HEK293 (cell line): ENCODE measurements around the gene GPR135.

Source experiments
- GFI1B ChIP-seq: fragments of 450-650 bp; formaldehyde crosslinking; IDR thresholded peaks from 2 replicates; pipeline ENCODE4 v1.5.1; 2016; ENCODE audit warnings: missing biosample characterization, missing genetic modification characterization
- GLIS1 ChIP-seq: fragments of 450-650 bp; formaldehyde crosslinking; IDR thresholded peaks from 2 replicates; pipeline ENCODE4 v1.5.1; 2016; ENCODE audit warnings: missing biosample characterization, missing genetic modification characterization
- GLIS2 ChIP-seq: fragments of 450-650 bp; formaldehyde crosslinking; IDR thresholded peaks from 2 replicates; pipeline ENCODE4 v1.5.1; 2016; ENCODE audit warnings: missing biosample characterization, missing genetic modification characterization
- KLF10 ChIP-seq: fragments of 450-650 bp; IDR thresholded peaks from 2 replicates; pipeline ENCODE4 v1.5.1; 2018; ENCODE audit warnings: missing biosample characterization, mild to moderate bottlenecking, missing genetic modification characterization
- KLF8 ChIP-seq: fragments of 450-650 bp; formaldehyde crosslinking; IDR thresholded peaks from 2 replicates; pipeline ENCODE4 v1.5.1; 2016; ENCODE audit warnings: missing biosample characterization, missing genetic modification characterization
- SCRT2 ChIP-seq: fragments of 450-650 bp; formaldehyde crosslinking; IDR thresholded peaks from 2 replicates; pipeline ENCODE4 v1.5.1; 2016; ENCODE audit warnings: missing biosample characterization, missing genetic modification characterization
- SP2 ChIP-seq: fragments of 450-650 bp; formaldehyde crosslinking; IDR thresholded peaks from 2 replicates; pipeline ENCODE4 v1.5.1; 2016; ENCODE audit warnings: missing biosample characterization, missing genetic modification characterization
- SP7 ChIP-seq: fragments of 450-650 bp; formaldehyde crosslinking; IDR thresholded peaks from 2 replicates; pipeline ENCODE4 v1.5.1; 2016; ENCODE audit warnings: missing biosample characterization, missing genetic modification characterization
- YY1 ChIP-seq: fragments of 450-650 bp; formaldehyde crosslinking; IDR thresholded peaks from 2 replicates; pipeline ENCODE4 v1.5.1; 2018; ENCODE audit warnings: missing biosample characterization, missing genetic modification characterization
- YY2 ChIP-seq: fragments of 450-650 bp; formaldehyde crosslinking; IDR thresholded peaks from 2 replicates; pipeline ENCODE4 v1.5.1; 2016; ENCODE audit warnings: missing biosample characterization, missing genetic modification characterization
- ZBTB17 ChIP-seq: fragments of 450-650 bp; formaldehyde crosslinking; IDR thresholded peaks from 2 replicates; pipeline ENCODE4 v1.5.1; 2016; ENCODE audit warnings: missing biosample characterization, missing genetic modification characterization
- ZNF121 ChIP-seq: fragments of 450-650 bp; formaldehyde crosslinking; IDR thresholded peaks from 2 replicates; pipeline ENCODE4 v1.5.1; 2016; ENCODE audit warnings: missing biosample characterization, missing genetic modification characterization
- ZNF2 ChIP-seq: fragments of 450-650 bp; formaldehyde crosslinking; IDR thresholded peaks from 2 replicates; pipeline ENCODE4 v1.5.1; 2016; ENCODE audit warnings: missing biosample characterization, missing genetic modification characterization
- ZNF335 ChIP-seq: fragments of 450-650 bp; formaldehyde crosslinking; conservative IDR thresholded peaks from 2 replicates; pipeline ENCODE4 v1.5.1; 2016; ENCODE audit warnings: missing biosample characterization, missing genetic modification characterization
- ZNF391 ChIP-seq: fragments of 450-650 bp; formaldehyde crosslinking; IDR thresholded peaks from 2 replicates; pipeline ENCODE4 v1.5.1; 2016; ENCODE audit warnings: low read depth, missing biosample characterization, missing genetic modification characterization, borderline replicate concordance
- ZNF394 ChIP-seq: fragments of 450-650 bp; formaldehyde crosslinking; IDR thresholded peaks from 2 replicates; pipeline ENCODE4 v1.5.1; 2016; ENCODE audit warnings: missing biosample characterization, missing genetic modification characterization, mild to moderate bottlenecking, moderate library complexity, borderline replicate concordance
- ZNF629 ChIP-seq: fragments of 450-650 bp; formaldehyde crosslinking; IDR thresholded peaks from 2 replicates; pipeline ENCODE4 v1.5.1; 2017; ENCODE audit warnings: missing biosample characterization, missing genetic modification characterization
- ZNF707 ChIP-seq: fragments of 450-650 bp; formaldehyde crosslinking; IDR thresholded peaks from 2 replicates; pipeline ENCODE4 v1.5.1; 2016; ENCODE audit warnings: missing biosample characterization, missing genetic modification characterization
- ZNF785 ChIP-seq: fragments of 450-650 bp; formaldehyde crosslinking; IDR thresholded peaks from 2 replicates; pipeline ENCODE4 v1.5.1; 2016; ENCODE audit warnings: missing biosample characterization, missing genetic modification characterization
- TF ChIP-seq, protein P1 (sequence below): fragments of 450-650 bp; formaldehyde crosslinking; IDR thresholded peaks from 2 replicates; pipeline ENCODE4 v1.5.1; 2016; ENCODE audit warnings: missing biosample characterization, missing genetic modification characterization
- TF ChIP-seq, protein P2 (sequence below): fragments of 450-650 bp; formaldehyde crosslinking; IDR thresholded peaks from 2 replicates; pipeline ENCODE4 v1.5.1; 2016; ENCODE audit warnings: missing biosample characterization, missing genetic modification characterization
- TF ChIP-seq, protein P3 (sequence below): fragments of 450-650 bp; formaldehyde crosslinking; IDR thresholded peaks from 2 replicates; pipeline ENCODE4 v1.5.1; 2016; ENCODE audit warnings: missing biosample characterization, missing genetic modification characterization
- TF ChIP-seq, protein P4 (sequence below): sonication (generic); formaldehyde crosslinking; IDR thresholded peaks from 2 replicates; pipeline ENCODE4 v1.8.1; 2022; ENCODE audit warnings: mild to moderate bottlenecking, moderate library complexity, missing genetic modification reagents
- TF ChIP-seq, protein P5 (sequence below): fragments of 450-650 bp; formaldehyde crosslinking; conservative IDR thresholded peaks from 2 replicates; pipeline ENCODE4 v1.5.1; 2016; ENCODE audit warnings: low read depth, missing biosample characterization, missing genetic modification characterization

GPR135 gene

DNA sequence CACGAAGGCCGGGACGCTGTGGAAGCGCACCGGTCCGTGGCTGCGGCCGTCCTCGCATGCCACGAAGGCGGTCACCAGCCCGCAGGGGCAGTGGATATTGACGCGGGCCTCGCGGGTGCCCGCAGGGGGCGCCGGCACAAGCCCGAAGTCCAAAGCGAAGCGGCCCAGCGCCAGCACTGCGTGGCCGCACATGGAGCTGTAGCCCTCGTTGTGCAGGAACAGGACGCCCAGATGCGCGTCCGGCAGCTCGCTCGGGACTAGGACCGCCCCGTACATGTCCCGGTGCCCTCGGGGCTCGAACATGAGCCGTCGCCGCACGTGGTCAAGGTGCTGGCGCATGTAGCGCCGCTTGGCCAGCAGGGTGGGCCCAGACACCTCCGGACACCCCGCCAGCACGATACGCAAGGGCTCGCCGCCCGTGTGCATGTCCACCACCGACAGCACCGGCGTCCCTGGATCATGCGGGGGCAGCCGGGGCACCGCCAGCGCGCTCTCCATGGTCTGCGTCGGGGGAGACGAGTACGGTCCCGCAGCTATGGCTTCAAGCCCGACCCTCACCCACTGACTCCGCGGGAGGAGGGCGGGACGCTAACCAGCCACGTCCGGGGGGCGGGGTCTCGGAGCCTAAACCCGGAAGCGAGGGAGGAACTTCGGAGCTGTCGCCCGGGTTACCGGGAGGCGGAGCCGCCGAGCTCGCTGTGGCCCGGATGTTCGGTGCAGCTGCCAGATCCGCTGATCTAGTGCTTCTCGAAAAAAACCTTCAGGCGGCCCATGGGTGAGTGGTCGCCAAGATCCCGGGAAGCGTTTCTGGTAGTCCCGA, 18.8 kb upstream of the GPR135 start, which contains the start of the genes JKAMP and L3HYPDH (continued):
- TF ChIP-seq, protein P1, sequence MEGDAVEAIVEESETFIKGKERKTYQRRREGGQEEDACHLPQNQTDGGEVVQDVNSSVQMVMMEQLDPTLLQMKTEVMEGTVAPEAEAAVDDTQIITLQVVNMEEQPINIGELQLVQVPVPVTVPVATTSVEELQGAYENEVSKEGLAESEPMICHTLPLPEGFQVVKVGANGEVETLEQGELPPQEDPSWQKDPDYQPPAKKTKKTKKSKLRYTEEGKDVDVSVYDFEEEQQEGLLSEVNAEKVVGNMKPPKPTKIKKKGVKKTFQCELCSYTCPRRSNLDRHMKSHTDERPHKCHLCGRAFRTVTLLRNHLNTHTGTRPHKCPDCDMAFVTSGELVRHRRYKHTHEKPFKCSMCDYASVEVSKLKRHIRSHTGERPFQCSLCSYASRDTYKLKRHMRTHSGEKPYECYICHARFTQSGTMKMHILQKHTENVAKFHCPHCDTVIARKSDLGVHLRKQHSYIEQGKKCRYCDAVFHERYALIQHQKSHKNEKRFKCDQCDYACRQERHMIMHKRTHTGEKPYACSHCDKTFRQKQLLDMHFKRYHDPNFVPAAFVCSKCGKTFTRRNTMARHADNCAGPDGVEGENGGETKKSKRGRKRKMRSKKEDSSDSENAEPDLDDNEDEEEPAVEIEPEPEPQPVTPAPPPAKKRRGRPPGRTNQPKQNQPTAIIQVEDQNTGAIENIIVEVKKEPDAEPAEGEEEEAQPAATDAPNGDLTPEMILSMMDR (tag by site-specific recombination): peak; percentile 95
- TF ChIP-seq, protein P2, sequence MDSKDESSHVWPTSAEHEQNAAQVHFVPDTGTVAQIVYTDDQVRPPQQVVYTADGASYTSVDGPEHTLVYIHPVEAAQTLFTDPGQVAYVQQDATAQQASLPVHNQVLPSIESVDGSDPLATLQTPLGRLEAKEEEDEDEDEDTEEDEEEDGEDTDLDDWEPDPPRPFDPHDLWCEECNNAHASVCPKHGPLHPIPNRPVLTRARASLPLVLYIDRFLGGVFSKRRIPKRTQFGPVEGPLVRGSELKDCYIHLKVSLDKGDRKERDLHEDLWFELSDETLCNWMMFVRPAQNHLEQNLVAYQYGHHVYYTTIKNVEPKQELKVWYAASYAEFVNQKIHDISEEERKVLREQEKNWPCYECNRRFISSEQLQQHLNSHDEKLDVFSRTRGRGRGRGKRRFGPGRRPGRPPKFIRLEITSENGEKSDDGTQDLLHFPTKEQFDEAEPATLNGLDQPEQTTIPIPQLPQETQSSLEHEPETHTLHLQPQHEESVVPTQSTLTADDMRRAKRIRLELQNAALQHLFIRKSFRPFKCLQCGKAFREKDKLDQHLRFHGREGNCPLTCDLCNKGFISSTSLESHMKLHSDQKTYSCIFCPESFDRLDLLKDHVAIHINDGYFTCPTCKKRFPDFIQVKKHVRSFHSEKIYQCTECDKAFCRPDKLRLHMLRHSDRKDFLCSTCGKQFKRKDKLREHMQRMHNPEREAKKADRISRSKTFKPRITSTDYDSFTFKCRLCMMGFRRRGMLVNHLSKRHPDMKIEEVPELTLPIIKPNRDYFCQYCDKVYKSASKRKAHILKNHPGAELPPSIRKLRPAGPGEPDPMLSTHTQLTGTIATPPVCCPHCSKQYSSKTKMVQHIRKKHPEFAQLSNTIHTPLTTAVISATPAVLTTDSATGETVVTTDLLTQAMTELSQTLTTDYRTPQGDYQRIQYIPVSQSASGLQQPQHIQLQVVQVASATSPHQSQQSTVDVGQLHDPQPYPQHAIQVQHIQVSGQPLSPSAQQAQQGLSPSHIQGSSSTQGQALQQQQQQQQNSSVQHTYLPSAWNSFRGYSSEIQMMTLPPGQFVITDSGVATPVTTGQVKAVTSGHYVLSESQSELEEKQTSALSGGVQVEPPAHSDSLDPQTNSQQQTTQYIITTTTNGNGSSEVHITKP (tag by site-specific recombination): no peak
- TF ChIP-seq ZNF2 (peak; percentile 90), GLIS1 (tag by site-specific recombination) (0 out of 2 replicates have a peak, but pooled peaks have one; percentile 36), SP2 (tag by site-specific recombination) (peak; percentile 82), GLIS2 (tag by site-specific recombination) (peak; percentile 92), ZNF391 (tag by site-specific recombination) (no peak), SCRT2 (tag by site-specific recombination) (peak; percentile 64; the same call in 1 of the 2 replicates), KLF8 (peak; percentile 72; the same call in 1 of the 2 replicates), SP7 (tag by site-specific recombination) (peak; percentile 79), KLF10 (tag by site-specific recombination) (0 out of 2 replicates have a peak, but pooled peaks have one; percentile 8), ZBTB17 (peak; percentile 77), ZNF785 (tag by site-specific recombination) (0 out of 2 replicates have a peak, but pooled peaks have one; percentile 27), ZNF121 (tag by site-specific recombination) (0 out of 2 replicates have a peak, but pooled peaks have one; percentile 23), ZNF629 (tag by site-specific recombination) (peak; percentile 11), GFI1B (tag by site-specific recombination) (0 out of 2 replicates have a peak, but pooled peaks have one; percentile 3), YY2 (tag by site-specific recombination) (peak; percentile 64; the same call in 1 of the 2 replicates), ZNF394 (tag by site-specific recombination) (peak; percentile 66; the same call in 1 of the 2 replicates), ZNF335 (peak; percentile 80), ZNF707 (tag by site-specific recombination) (no peak), YY1 (tag by site-specific recombination) (peak; percentile 59; the same call in 1 of the 2 replicates)
- TF ChIP-seq, protein P3, sequence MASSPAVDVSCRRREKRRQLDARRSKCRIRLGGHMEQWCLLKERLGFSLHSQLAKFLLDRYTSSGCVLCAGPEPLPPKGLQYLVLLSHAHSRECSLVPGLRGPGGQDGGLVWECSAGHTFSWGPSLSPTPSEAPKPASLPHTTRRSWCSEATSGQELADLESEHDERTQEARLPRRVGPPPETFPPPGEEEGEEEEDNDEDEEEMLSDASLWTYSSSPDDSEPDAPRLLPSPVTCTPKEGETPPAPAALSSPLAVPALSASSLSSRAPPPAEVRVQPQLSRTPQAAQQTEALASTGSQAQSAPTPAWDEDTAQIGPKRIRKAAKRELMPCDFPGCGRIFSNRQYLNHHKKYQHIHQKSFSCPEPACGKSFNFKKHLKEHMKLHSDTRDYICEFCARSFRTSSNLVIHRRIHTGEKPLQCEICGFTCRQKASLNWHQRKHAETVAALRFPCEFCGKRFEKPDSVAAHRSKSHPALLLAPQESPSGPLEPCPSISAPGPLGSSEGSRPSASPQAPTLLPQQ (tag by site-specific recombination): peak; percentile 98
- TF ChIP-seq, protein P4, sequence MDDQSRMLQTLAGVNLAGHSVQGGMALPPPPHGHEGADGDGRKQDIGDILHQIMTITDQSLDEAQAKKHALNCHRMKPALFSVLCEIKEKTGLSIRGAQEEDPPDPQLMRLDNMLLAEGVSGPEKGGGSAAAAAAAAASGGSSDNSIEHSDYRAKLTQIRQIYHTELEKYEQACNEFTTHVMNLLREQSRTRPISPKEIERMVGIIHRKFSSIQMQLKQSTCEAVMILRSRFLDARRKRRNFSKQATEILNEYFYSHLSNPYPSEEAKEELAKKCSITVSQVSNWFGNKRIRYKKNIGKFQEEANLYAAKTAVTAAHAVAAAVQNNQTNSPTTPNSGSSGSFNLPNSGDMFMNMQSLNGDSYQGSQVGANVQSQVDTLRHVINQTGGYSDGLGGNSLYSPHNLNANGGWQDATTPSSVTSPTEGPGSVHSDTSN: peak; percentile 83
- TF ChIP-seq, protein P5, sequence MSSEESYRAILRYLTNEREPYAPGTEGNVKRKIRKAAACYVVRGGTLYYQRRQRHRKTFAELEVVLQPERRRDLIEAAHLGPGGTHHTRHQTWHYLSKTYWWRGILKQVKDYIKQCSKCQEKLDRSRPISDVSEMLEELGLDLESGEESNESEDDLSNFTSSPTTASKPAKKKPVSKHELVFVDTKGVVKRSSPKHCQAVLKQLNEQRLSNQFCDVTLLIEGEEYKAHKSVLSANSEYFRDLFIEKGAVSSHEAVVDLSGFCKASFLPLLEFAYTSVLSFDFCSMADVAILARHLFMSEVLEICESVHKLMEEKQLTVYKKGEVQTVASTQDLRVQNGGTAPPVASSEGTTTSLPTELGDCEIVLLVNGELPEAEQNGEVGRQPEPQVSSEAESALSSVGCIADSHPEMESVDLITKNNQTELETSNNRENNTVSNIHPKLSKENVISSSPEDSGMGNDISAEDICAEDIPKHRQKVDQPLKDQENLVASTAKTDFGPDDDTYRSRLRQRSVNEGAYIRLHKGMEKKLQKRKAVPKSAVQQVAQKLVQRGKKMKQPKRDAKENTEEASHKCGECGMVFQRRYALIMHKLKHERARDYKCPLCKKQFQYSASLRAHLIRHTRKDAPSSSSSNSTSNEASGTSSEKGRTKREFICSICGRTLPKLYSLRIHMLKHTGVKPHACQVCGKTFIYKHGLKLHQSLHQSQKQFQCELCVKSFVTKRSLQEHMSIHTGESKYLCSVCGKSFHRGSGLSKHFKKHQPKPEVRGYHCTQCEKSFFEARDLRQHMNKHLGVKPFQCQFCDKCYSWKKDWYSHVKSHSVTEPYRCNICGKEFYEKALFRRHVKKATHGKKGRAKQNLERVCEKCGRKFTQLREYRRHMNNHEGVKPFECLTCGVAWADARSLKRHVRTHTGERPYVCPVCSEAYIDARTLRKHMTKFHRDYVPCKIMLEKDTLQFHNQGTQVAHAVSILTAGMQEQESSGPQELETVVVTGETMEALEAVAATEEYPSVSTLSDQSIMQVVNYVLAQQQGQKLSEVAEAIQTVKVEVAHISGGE (tag by site-specific recombination): peak; percentile 44; the same call in 1 of the 2 replicates
